Gastroesophageal sphincter (tissue), 3 donors: ENCODE results near the gene HLA-DMA.

Source experiments
- CTCF ChIP-seq, 4 experiments: fragments of 200-600 bp in 2 of 4; fragments of 450-650 bp in 2 of 4; sonication (generic) in 1 of 4; IDR thresholded peaks; one replicate each; pipeline ENCODE4 v1.5.1; 2017 to 2019; ENCODE audit warnings: antibody characterized with exemption in 4 of 4, mild to moderate bottlenecking in 2 of 4, moderate library complexity in 2 of 4
- POLR2A ChIP-seq, 2 donors: fragments of 450-650 bp; IDR thresholded peaks; one replicate each; pipeline ENCODE4 v1.6.1; 2017; ENCODE audit warnings: antibody characterized with exemption in 2 of 2, mild to moderate bottlenecking in 2 of 2, moderate library complexity in 1 of 2

- TF ChIP-seq CTCF (IDR thresholded peaks at IDR 0.05) (no peak), POLR2A (IDR thresholded peaks at IDR 0.05) (no peak)
Measured at GRCh38 chr6:32989368-32989767, 36.5 kb upstream of the HLA-DMA start.
